Right lobe of liver (tissue), 6 donors: Measurements from ENCODE around the gene CD19. TPM values are rescaled to one million over a fixed set of nuclear protein-coding genes. Genes with fewer than 3 reads are reported as not detected.
"Not testable (repeated sequence)": the region's sequence is repeated elsewhere in the genome, so short reads cannot be mapped to it uniquely, and the experiment has no call there.

ENCODE experiments used
- ATAC-seq, 4 donors: fragments of 200-7000 bp; cut with Tn5 transposase; one replicate each; pipeline ENCODE4 v1.9.1; 2020; ENCODE audit warnings: mild to moderate bottlenecking in 4 of 4, moderate library complexity in 4 of 4
- DNase-seq, 3 donors: peaks; one replicate each; pipeline ENCODE4 v3.0.0-alpha.2; 2020
- H3K27ac ChIP-seq, 3 donors: fragments of 200-600 bp; one replicate each; pipeline ENCODE4 v1.8.0; 2022
- H3K27me3 ChIP-seq, 2 donors: fragments of 200-600 bp; one replicate each; pipeline ENCODE4 v1.8.0; 2022
- H3K36me3 ChIP-seq, 4 donors: fragments of 200-600 bp; sonication (generic) in 1 of 4; one replicate each; pipeline versions ENCODE4 v1.5.1 to v1.8.0; 2017 to 2022; ENCODE audit warnings: control low read depth in 1 of 4
- H3K4me1 ChIP-seq, 4 donors: fragments of 200-600 bp; sonication (generic) in 1 of 4; one replicate each; pipeline versions ENCODE4 v1.5.1 to v1.8.0; 2017 to 2022; ENCODE audit warnings: control low read depth in 1 of 4
- H3K4me3 ChIP-seq, 3 donors: fragments of 200-600 bp; one replicate each; pipeline ENCODE4 v1.8.0; 2022
- H3K9me3 ChIP-seq, 4 donors: fragments of 200-600 bp; sonication (generic) in 1 of 4; one replicate each; pipeline versions ENCODE4 v1.5.1 to v1.8.0; 2017 to 2022; ENCODE audit warnings: control low read depth in 1 of 4
- POLR2A ChIP-seq: fragments of 450-650 bp; IDR thresholded peaks from one replicate; pipeline ENCODE4 v1.6.1; 2017; ENCODE audit warnings: antibody characterized with exemption, mild to moderate bottlenecking
- WGBS: methylation state at CpG from one replicate; pipeline ENCODE4 v1.1.6; 2018; ENCODE audit warnings: low coverage, low lambda C conversion rate; ENCODE audit not compliant: insufficient coverage; ENCODE audit errors: missing lambda C conversion rate; 5-methylcytosine and 5-hydroxymethylcytosine counted together
- intact Hi-C, 2 donors: fragments of 100-400 bp; cut with DNase I; formaldehyde crosslinking; loops; one replicate each; pipeline versions ENCODE4 v1.11.2 to v1.14.1; 2022
- total RNA-seq, 6 experiments: library from RNA; depleted of rRNA in 2 of 6; stranded (reverse); fragments of >200 nt in 2 of 6; fragmentation: NEBNext Ultra II Directional in 3 of 6; extraction: Animal tissue kit (Norgen Biotek cat#: 25700) in 3 of 6; gene quantifications; one replicate each; pipeline versions ENCODE4 v1.1.0 to v1.2.4, GENCODE V29; 2016 to 2023
- TF ChIP-seq, protein P1 (sequence below), 4 donors: fragments of 200-600 bp in 3 of 4; fragments of 450-650 bp in 1 of 4; IDR thresholded peaks; one replicate each; pipeline versions ENCODE4 v1.5.1 to v1.8.0; 2016 to 2022; ENCODE audit warnings: antibody characterized with exemption in 4 of 4, mild to moderate bottlenecking in 2 of 4
- donor health status: DM: no; HTN: yes; CAD: no.
- donor health status: DM: no; HTN: no; CAD: no.
- donor health status: DM: no; HTN: no; CAD: no.
- donor health status: DM: no; HTN: yes; CAD: no.
- donor health status: DM: no; HTN: yes; CAD: no.

The CD19 gene
- total RNA-seq, 6 experiments from 2014 or later: 0.10 TPM; not detected in 5

DNA sequence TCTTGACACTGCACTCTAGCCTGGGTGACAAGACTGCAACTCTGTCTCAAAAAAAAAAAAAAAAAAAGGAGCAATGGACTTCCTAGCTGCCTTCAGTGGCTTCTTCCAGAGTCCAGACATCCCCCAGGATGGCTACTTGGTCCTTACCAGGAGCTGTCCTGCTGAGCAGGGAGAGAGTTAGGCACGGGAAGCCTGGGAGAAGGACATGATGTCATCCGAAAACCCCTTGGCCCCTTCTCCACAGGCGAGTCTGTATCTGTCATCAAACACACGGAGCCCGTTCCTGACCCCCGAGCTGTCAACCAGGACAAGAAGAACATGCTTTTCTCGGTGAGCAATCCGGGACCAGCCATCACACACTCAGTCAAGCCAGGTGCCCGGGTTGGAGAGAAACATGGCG is 44.8 kb upstream of the CD19 start:
- TF ChIP-seq POLR2A: no peak
- TF ChIP-seq, protein P1, sequence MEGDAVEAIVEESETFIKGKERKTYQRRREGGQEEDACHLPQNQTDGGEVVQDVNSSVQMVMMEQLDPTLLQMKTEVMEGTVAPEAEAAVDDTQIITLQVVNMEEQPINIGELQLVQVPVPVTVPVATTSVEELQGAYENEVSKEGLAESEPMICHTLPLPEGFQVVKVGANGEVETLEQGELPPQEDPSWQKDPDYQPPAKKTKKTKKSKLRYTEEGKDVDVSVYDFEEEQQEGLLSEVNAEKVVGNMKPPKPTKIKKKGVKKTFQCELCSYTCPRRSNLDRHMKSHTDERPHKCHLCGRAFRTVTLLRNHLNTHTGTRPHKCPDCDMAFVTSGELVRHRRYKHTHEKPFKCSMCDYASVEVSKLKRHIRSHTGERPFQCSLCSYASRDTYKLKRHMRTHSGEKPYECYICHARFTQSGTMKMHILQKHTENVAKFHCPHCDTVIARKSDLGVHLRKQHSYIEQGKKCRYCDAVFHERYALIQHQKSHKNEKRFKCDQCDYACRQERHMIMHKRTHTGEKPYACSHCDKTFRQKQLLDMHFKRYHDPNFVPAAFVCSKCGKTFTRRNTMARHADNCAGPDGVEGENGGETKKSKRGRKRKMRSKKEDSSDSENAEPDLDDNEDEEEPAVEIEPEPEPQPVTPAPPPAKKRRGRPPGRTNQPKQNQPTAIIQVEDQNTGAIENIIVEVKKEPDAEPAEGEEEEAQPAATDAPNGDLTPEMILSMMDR (IDR thresholded peaks at IDR 0.05): no peak
- Histone ChIP-seq H3K27ac (no peak overlapping the region), H3K36me3 (no peaks in the 10 kb centered on the region), H3K4me3 (no peak overlapping the region), H3K27me3 (no peaks in the 10 kb centered on the region), H3K4me1 (no peaks in the 10 kb centered on the region), H3K9me3 (no peaks in the 10 kb centered on the region)
- DNase-seq (no peak), ATAC-seq (no peak)
- WGBS: 60% methylated on average over 7 of the region's 10 CpGs
- intact Hi-C loops: no loop called here

DNA sequence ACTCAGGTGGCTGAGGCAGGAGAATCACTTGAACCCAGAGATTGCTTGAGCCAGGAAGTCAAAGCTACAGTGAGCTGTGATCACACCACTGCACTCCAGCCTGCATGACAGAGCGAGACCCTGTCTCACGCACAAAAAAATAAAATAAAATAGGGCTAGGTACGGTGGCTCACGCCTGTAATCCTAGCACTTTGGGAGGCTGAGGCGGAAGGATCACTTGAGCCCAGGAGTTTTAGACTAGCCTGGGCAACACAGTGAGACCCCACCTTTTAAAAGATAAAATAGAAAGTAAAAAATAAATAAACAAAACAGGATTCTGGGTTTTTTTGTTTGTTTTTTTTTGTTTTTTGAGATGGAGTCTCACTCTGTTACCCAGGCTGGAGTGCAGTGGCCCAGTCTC is 41.4 kb upstream of the CD19 start:
- ATAC-seq, H3K27ac ChIP-seq, intact Hi-C loops: not testable (repeated sequence)

DNA sequence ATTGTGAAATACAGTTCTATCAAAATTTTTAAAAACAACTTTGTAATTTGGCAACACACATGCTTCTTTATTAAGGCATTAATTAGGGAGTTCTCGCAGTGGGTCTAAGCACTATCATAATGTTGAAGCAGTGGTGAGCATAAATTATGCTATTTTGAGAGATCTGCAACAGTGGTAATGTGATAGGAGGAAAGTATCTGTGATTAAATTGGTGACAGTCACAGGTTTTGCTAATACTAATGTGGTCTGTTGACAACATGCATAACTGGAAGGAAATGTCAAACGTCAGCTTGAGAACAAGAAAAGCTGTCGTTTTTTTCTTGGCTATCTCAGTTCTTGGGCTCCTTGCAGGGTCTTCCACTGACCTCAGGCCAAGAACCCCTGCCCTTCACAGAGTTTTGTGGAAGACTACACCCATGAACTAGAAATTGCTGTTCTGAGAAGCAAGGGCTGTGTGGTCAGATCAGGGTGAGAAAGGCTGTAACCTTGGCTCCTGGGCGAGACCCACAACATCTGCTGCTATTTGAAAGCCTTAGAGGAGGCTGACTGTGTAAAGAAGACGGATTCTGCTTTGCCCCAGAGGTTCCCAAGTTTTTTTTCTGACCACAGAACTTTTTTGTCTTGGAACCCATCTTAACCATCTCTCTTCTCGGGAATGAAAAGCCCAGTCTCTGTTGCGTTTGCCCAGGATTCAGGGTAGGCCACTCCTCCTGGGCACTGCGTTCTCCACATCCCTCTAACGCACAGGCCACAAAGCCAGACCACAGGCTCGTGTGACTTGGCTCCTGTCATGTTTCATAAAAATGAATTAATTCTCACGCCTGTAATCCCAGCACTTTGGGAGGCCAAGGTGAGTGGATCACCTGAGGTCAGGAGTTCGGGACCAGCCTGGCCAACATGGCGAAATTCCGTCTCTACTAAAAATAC is 39.5 kb upstream of the CD19 start:
- 73% methylated on average over 11 of the region's 14 CpGs for WGBS

More for the DNA sequence above, 41.4 kb upstream of the CD19 start:
- DNase-seq, H3K4me1 ChIP-seq, H3K36me3 ChIP-seq, H3K27me3 ChIP-seq, H3K4me3 ChIP-seq, H3K9me3 ChIP-seq: not testable (repeated sequence)
- 98% methylated on average over 5 of the region's 5 CpGs for WGBS

DNA sequence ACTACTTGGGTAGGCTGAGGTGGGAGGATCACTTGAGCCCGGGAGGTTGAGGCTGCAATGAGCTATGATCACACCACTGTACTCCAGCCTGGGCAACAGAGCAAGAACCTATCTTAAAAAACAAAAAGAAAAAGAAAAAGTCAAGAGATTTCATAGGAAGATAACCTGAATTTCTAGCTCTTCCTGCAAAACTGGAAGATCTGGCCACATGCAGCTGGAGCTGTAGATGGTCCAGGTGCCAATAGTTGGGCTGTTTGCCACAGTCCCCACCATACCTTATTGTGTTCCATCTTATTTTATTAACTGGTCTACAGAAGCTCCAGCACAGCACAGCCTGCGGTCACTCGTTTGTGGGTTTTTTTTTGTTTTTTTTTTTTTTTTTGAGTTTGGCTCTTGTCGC is 38.5 kb upstream of the CD19 start:
- WGBS: 81% methylated on average over 3 of the region's 4 CpGs

More for the DNA sequence above, 39.5 kb upstream of the CD19 start:
- no peaks in the 10 kb centered on the region for H3K36me3 ChIP-seq
- H3K4me1 ChIP-seq: no peaks in the 10 kb centered on the region
- ATAC-seq (no peak), DNase-seq (no peak)
- intact Hi-C loops: no loop called here
- H3K27ac ChIP-seq: no peak overlapping the region
- TF ChIP-seq POLR2A: no peak
- TF ChIP-seq, protein P1 (IDR thresholded peaks at IDR 0.05): no peak
- no peak overlapping the region for H3K4me3 ChIP-seq
- no peaks in the 10 kb centered on the region for H3K9me3 ChIP-seq
- no peaks in the 10 kb centered on the region for H3K27me3 ChIP-seq

DNA sequence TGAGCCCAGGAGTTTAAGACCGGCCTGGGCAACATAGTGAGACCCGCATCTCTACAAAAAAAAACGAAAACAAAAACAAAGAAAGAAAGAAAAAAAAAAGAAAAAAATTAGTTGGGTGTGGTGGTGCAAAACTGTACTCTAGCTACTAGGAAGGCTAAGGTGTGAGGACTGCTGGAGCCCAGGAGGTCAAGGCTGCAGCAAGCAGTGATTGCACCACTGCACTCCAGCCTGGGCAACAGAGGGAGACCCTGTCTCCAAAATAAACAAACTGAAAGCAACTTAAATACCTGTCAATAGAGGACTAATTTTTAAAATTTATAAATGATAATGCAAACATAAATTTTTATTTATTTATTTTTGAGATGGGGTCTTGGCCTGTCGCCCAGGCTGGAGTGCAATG is 36.2 kb upstream of the CD19 start:
- intact Hi-C loops: no loop called here
- Histone ChIP-seq H3K36me3 (no peaks in the 10 kb centered on the region), H3K4me3 (no peak overlapping the region), H3K27me3 (no peaks in the 10 kb centered on the region), H3K4me1 (no peaks in the 10 kb centered on the region), H3K27ac (no peak overlapping the region), H3K9me3 (no peaks in the 10 kb centered on the region)
- no peak for TF ChIP-seq POLR2A
- TF ChIP-seq, protein P1 (IDR thresholded peaks at IDR 0.05): no peak
- ATAC-seq: no peak
- no peak for DNase-seq
- WGBS: 79% methylated on average over 4 of the region's 4 CpGs

More for the DNA sequence above, 38.5 kb upstream of the CD19 start:
- Histone ChIP-seq H3K27ac (no peak overlapping the region), H3K36me3 (no peaks in the 10 kb centered on the region), H3K9me3 (no peaks in the 10 kb centered on the region), H3K4me1 (no peaks in the 10 kb centered on the region), H3K27me3 (no peaks in the 10 kb centered on the region), H3K4me3 (no peak overlapping the region)
- DNase-seq: no peak
- ATAC-seq: no peak
- no peak for TF ChIP-seq POLR2A
- TF ChIP-seq, protein P1 (IDR thresholded peaks at IDR 0.05): no peak
- intact Hi-C loops: no loop called here
